ENCODE data around the gene EXOC5.

DNA sequence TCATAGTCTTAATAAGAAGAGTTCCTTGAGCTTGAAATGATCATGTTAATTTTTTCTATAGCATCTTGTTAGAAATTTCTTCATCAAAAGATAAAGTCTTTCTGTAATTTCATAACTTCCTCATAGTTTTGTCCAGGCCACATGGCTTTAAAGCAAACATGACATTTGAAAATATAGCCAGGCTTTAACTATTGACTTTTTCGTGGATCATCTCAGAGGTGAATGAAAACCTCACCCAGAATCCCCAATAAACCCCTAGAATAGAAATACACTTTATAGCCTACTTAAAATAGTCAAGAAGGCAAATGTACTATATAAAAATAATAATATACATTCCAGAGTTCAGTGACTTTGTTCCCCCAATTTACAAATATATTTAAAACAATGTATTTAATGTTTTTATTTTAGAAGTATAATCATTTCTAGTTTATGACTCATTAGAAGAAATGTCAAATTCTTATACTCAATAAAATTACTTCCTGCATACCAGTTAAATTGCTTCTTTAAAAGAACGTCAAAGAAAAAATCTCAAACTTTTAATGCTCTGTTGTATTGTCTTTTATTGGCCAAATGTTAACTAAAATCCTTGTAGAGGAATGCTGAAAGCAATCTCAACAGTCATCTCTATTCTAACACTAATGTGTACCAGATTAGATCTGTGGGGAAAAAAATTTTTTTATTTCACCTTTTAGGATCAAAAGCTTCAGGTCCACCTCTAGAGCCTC is 21.6 kb downstream of the EXOC5 start:
- TF ChIP-seq, protein P1, sequence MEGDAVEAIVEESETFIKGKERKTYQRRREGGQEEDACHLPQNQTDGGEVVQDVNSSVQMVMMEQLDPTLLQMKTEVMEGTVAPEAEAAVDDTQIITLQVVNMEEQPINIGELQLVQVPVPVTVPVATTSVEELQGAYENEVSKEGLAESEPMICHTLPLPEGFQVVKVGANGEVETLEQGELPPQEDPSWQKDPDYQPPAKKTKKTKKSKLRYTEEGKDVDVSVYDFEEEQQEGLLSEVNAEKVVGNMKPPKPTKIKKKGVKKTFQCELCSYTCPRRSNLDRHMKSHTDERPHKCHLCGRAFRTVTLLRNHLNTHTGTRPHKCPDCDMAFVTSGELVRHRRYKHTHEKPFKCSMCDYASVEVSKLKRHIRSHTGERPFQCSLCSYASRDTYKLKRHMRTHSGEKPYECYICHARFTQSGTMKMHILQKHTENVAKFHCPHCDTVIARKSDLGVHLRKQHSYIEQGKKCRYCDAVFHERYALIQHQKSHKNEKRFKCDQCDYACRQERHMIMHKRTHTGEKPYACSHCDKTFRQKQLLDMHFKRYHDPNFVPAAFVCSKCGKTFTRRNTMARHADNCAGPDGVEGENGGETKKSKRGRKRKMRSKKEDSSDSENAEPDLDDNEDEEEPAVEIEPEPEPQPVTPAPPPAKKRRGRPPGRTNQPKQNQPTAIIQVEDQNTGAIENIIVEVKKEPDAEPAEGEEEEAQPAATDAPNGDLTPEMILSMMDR (conservative IDR thresholded peaks at IDR 0.05; ENCODE audit: low read depth, low read length): no peak
- TF ChIP-seq EZH2phosphoT487 (IDR thresholded peaks at IDR 0.05; ENCODE audit: borderline replicate concordance, low read length): no peak
